Keratinocyte (primary cell): Measurements from ENCODE around the gene RAN. TPM values are rescaled to one million over a fixed set of nuclear protein-coding genes. Genes with fewer than 3 reads are reported as not detected.
"Not testable (repeated sequence)": the region's sequence is repeated elsewhere in the genome, so short reads cannot be mapped to it uniquely, and the experiment has no call there.

Source experiments
- DNase-seq: peaks from one replicate; pipeline ENCODE4 v3.0.0-alpha.2; 2011; ENCODE audit warnings: low read depth, missing footprints, low spot score
- FAIRE-seq: peaks from 2 replicates; lab custom pipeline; 2011; peaks lifted over from hg19 to GRCh38; lab: Jason Lieb, UNC
- H2AFZ ChIP-seq: 2 replicates; pipeline ENCODE4 v1.6.0; 2012; ENCODE audit warnings: low read length, control low read depth, inconsistent platforms; ENCODE audit not compliant: control insufficient read depth
- H3K27ac ChIP-seq: 2 replicates; pipeline ENCODE4 v1.5.1; 2011; ENCODE audit warnings: low read length; ENCODE audit not compliant: control insufficient read depth, insufficient read depth
- H3K27me3 ChIP-seq: 3 replicates; pipeline ENCODE4 v1.6.0; 2011; ENCODE audit warnings: low read length; ENCODE audit not compliant: control insufficient read depth, insufficient read depth; ENCODE audit errors: extremely low read depth
- H3K36me3 ChIP-seq, 2 experiments: 2 replicates in 1 of 2; 3 replicates in 1 of 2; pipeline ENCODE4 v1.5.1; 2011; ENCODE audit warnings: low read length in 2 of 2, mild to moderate bottlenecking in 1 of 2; ENCODE audit not compliant: control insufficient read depth in 2 of 2, insufficient read depth in 2 of 2; ENCODE audit errors: extremely low read depth in 1 of 2
- H3K4me1 ChIP-seq: 3 replicates; pipeline ENCODE4 v1.5.1; 2011; ENCODE audit warnings: low read length; ENCODE audit not compliant: control insufficient read depth, insufficient read depth; ENCODE audit errors: extremely low read depth
- H3K4me2 ChIP-seq: 3 replicates; pipeline ENCODE4 v1.6.0; 2011; ENCODE audit warnings: low read depth, low read length; ENCODE audit not compliant: control insufficient read depth, insufficient read depth; ENCODE audit errors: extremely low read depth
- H3K4me3 ChIP-seq, 3 experiments: fragments of 200-600 bp in 1 of 3; sonication (generic) in 1 of 3; 2 replicates in 2 of 3; 3 replicates in 1 of 3; pipeline ENCODE4 v1.5.1; 2011 to 2016; ENCODE audit warnings: low read length in 3 of 3, mild to moderate bottlenecking in 3 of 3, control low read depth in 2 of 3, inconsistent platforms in 1 of 3, low read depth in 1 of 3, mixed read lengths in 1 of 3, mixed run types in 1 of 3, moderate library complexity in 1 of 3; ENCODE audit not compliant: control insufficient read depth in 2 of 3, insufficient read depth in 2 of 3; ENCODE audit errors: extremely low read depth in 1 of 3
- H3K79me2 ChIP-seq: 2 replicates; pipeline ENCODE4 v1.6.0; 2012; ENCODE audit warnings: low read length; ENCODE audit not compliant: control insufficient read depth, insufficient read depth
- H3K9ac ChIP-seq: 3 replicates; pipeline ENCODE4 v1.6.0; 2011; ENCODE audit warnings: low read length; ENCODE audit not compliant: control insufficient read depth, insufficient read depth; ENCODE audit errors: extremely low read depth
- H3K9me1 ChIP-seq: 3 replicates; pipeline ENCODE4 v1.6.0; 2011; ENCODE audit warnings: low read length; ENCODE audit not compliant: control insufficient read depth, insufficient read depth; ENCODE audit errors: extremely low read depth
- H3K9me3 ChIP-seq: 2 replicates; pipeline ENCODE4 v1.5.1; 2012; ENCODE audit warnings: low read depth, low read length; ENCODE audit not compliant: control insufficient read depth
- H4K20me1 ChIP-seq: 3 replicates; pipeline ENCODE4 v1.6.0; 2011; ENCODE audit warnings: low read length; ENCODE audit not compliant: control insufficient read depth, insufficient read depth; ENCODE audit errors: extremely low read depth
- CTCF ChIP-seq, 3 experiments: IDR thresholded peaks in 1 of 3; conservative IDR thresholded peaks in 1 of 3; optimal IDR thresholded peaks in 1 of 3; 2 replicates in 2 of 3; 3 replicates in 1 of 3; pipeline versions ENCODE3 to v1.5.1; 2011; ENCODE audit warnings: low read length in 3 of 3, mild to moderate bottlenecking in 3 of 3, moderate library complexity in 2 of 3, control low read depth in 1 of 3, inconsistent platforms in 1 of 3; ENCODE audit not compliant: insufficient read depth in 2 of 3; ENCODE audit errors: extremely low read depth in 1 of 3
- EZH2 ChIP-seq: IDR thresholded peaks from one replicate; pipeline ENCODE4 v1.6.1; 2012; ENCODE audit warnings: inconsistent platforms, mild to moderate bottlenecking, low read length, moderate library complexity
- dilution Hi-C: fragments of 300-500 bp; cut with MboI; formaldehyde crosslinking; loops from one replicate; pipeline ENCODE4 v1.7.0; 2020; ENCODE audit warnings: low sequenced_read_pairs; ENCODE audit not compliant: extremely low pct_ligation_motif_present
- polyA plus RNA-seq, 5 experiments: library from polyadenylated mRNA; depleted of rRNA in 3 of 5; stranded (reverse) in 3 of 5; stranded (forward) in 1 of 5; unstranded in 1 of 5; fragments of >200 nt; gene quantifications; 1 replicate in 1 of 5; 2 replicates in 3 of 5; 3 replicates in 1 of 5; pipeline versions ENCODE4 v1.2.1 to v1.2.3, GENCODE V29; 2011 to 2012; ENCODE audit warnings: missing spikeins in 2 of 5, low read depth in 1 of 5, low replicate concordance in 1 of 5

Gene RAN
- polyA plus RNA-seq, 1 donor (not counting 4 experiments of a cell fraction or from before 2014, with no cell fraction given): 2,211 TPM

DNA sequence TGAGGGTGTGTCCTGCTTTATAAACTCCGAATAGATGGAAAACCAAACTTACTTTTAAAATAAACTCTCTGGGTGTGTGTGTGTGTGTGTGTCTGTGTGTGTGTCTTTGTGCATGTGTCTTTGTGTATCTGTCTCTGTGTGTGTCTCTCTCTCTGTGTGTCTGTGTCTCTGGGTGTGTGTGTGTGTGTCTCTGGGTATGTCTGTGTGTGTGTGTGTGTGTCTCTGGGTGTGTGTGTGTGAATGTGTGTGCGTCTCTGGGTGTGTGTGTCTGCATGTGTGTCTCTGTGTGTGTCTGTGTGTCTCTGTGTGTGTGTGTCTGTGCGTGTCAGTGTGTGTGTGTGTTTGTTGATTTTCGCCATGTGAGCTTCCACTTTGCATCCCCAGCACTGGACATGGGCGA is 9.2 kb downstream of the RAN start:
- H3K4me1 ChIP-seq: no peaks in the 10 kb centered on the region
- no peak overlapping the region for H3K27ac ChIP-seq
- no peaks in the 10 kb centered on the region for H3K79me2 ChIP-seq
- no peak for TF ChIP-seq EZH2
- TF ChIP-seq CTCF (optimal IDR thresholded peaks at IDR 0.05 in 1 of 3, IDR thresholded peaks at IDR 0.05 in 1 of 3, conservative IDR thresholded peaks at IDR 0.05 in 1 of 3; ENCODE audit: extremely low read depth in 1 of 3, insufficient read depth in 2 of 3, low read length in 3 of 3): no peak
- H3K27me3 ChIP-seq: no peaks in the 10 kb centered on the region
- no peaks in the 10 kb centered on the region for H3K9me1 ChIP-seq
- no peak overlapping the region for H2AFZ ChIP-seq
- no peak overlapping the region for H3K9ac ChIP-seq
- H3K4me3 ChIP-seq: no peak overlapping the region
- H3K36me3 ChIP-seq: peaks cover 3 to 11% of the 10 kb centered on the region in 2 experiments
- no peak overlapping the region for H3K4me2 ChIP-seq
- FAIRE-seq: no peak
- H4K20me1 ChIP-seq: no peaks in the 10 kb centered on the region
- no peak for DNase-seq
- dilution Hi-C loops: no loop called here
- no peaks in the 10 kb centered on the region for H3K9me3 ChIP-seq

- no peak overlapping the region for H2AFZ ChIP-seq
- dilution Hi-C loops: no loop called here
- no peaks in the 10 kb centered on the region for H3K27me3 ChIP-seq
- no peak overlapping the region for H3K27ac ChIP-seq
- no peaks in the 10 kb centered on the region for H3K9me3 ChIP-seq
- DNase-seq: no peak
- FAIRE-seq: no peak
- no peaks in the 10 kb centered on the region for H3K4me1 ChIP-seq
- no peaks in the 10 kb centered on the region for H4K20me1 ChIP-seq
- H3K9me1 ChIP-seq: no peaks in the 10 kb centered on the region
- no peak for TF ChIP-seq EZH2
- TF ChIP-seq CTCF (optimal IDR thresholded peaks at IDR 0.05 in 1 of 3, IDR thresholded peaks at IDR 0.05 in 1 of 3, conservative IDR thresholded peaks at IDR 0.05 in 1 of 3; ENCODE audit: extremely low read depth in 1 of 3, insufficient read depth in 2 of 3, low read length in 3 of 3): no peak
- peaks cover 0 to 6% of the 10 kb centered on the region in 2 experiments for H3K36me3 ChIP-seq
- H3K9ac ChIP-seq: no peak overlapping the region
- no peak overlapping the region for H3K4me2 ChIP-seq
- H3K79me2 ChIP-seq: no peaks in the 10 kb centered on the region
- no peak overlapping the region for H3K4me3 ChIP-seq
Observed at GRCh38 chr12:130881548-130881947, 9.7 kb downstream of the RAN start.

- dilution Hi-C loops, DNase-seq, H3K9me3 ChIP-seq, H3K4me3 ChIP-seq, H3K4me2 ChIP-seq, H3K27me3 ChIP-seq, H3K36me3 ChIP-seq, H2AFZ ChIP-seq, H3K9ac ChIP-seq, H3K9me1 ChIP-seq, FAIRE-seq, H3K4me1 ChIP-seq, H4K20me1 ChIP-seq, H3K79me2 ChIP-seq, H3K27ac ChIP-seq: not testable (repeated sequence)
Observed at GRCh38 chr12:130887190-130887589, 15.3 kb downstream of the RAN start.
